IPS-18a (cell line): ENCODE results near the gene EPOP.

ENCODE experiments used
- H3K27ac ChIP-seq: one replicate; pipeline ENCODE4 v1.5.1; 2013; ENCODE audit warnings: low read length
- H3K27me3 ChIP-seq: one replicate; pipeline ENCODE4 v1.6.1; 2013; ENCODE audit warnings: mild to moderate bottlenecking, low read length; ENCODE audit not compliant: control insufficient read depth, insufficient read depth
- H3K36me3 ChIP-seq: one replicate; pipeline ENCODE4 v1.6.1; 2013; ENCODE audit warnings: low read depth, low read length; ENCODE audit not compliant: control insufficient read depth
- H3K4me1 ChIP-seq: one replicate; pipeline ENCODE4 v1.6.1; 2013; ENCODE audit warnings: low read depth, low read length; ENCODE audit not compliant: control insufficient read depth
- H3K4me3 ChIP-seq: one replicate; pipeline ENCODE4 v1.5.1; 2013; ENCODE audit warnings: low read length
- H3K9ac ChIP-seq: one replicate; pipeline ENCODE4 v1.6.1; 2013; ENCODE audit warnings: mild to moderate bottlenecking, low read length, moderate library complexity
- H3K9me3 ChIP-seq: one replicate; pipeline ENCODE4 v1.6.1; 2013; ENCODE audit warnings: low read depth, low read length; ENCODE audit not compliant: control insufficient read depth

Gene EPOP

GRCh38 chr17:38674749-38675615 is at the start of gene EPOP:
Gene EPOP, minus strand, starts transcription at chr17:38674957. Its CDS starts 462 bp downstream, at chr17:38674495.
- Histone ChIP-seq H3K27me3 (peaks cover 72% of the 10 kb centered on the region), H3K9me3 (no peaks in the 10 kb centered on the region), H3K4me1 (peaks cover 14% of the 10 kb centered on the region), H3K9ac (peak within 1 kb of the TSS; percentile 24), H3K36me3 (no peaks in the 10 kb centered on the region), H3K27ac (no peak within 1 kb of the TSS), H3K4me3 (peak within 1 kb of the TSS; percentile 53)

GRCh38 chr17:38721802-38722201 is 47.0 kb upstream of the EPOP start:
- H3K9me3 ChIP-seq: no peaks in the 10 kb centered on the region
- peaks cover 13% of the 10 kb centered on the region for H3K27me3 ChIP-seq
- no peaks in the 10 kb centered on the region for H3K36me3 ChIP-seq
- H3K27ac ChIP-seq: no peak overlapping the region
- H3K9ac ChIP-seq: no peak overlapping the region
- H3K4me3 ChIP-seq: no peak overlapping the region
- peaks cover 6% of the 10 kb centered on the region for H3K4me1 ChIP-seq

GRCh38 chr17:38720941-38721340 is 46.2 kb upstream of the EPOP start:
- H3K4me1 ChIP-seq: peaks cover 9% of the 10 kb centered on the region

GRCh38 chr17:38719943-38720641 is 45.3 kb upstream of the EPOP start:
- H3K36me3 ChIP-seq: no peaks in the 10 kb centered on the region
- no peak overlapping the region for H3K9ac ChIP-seq
- H3K4me1 ChIP-seq: peaks cover 17% of the 10 kb centered on the region
- no peaks in the 10 kb centered on the region for H3K9me3 ChIP-seq
- H3K4me3 ChIP-seq: peak overlapping the region; percentile 36
- H3K27me3 ChIP-seq: peaks cover 13% of the 10 kb centered on the region
- no peak overlapping the region for H3K27ac ChIP-seq

More at GRCh38 chr17:38720941-38721340, 46.2 kb upstream of the EPOP start:
- peaks cover 13% of the 10 kb centered on the region for H3K27me3 ChIP-seq
- no peak overlapping the region for H3K9ac ChIP-seq
- H3K4me3 ChIP-seq: no peak overlapping the region
- no peaks in the 10 kb centered on the region for H3K36me3 ChIP-seq
- no peaks in the 10 kb centered on the region for H3K9me3 ChIP-seq
- no peak overlapping the region for H3K27ac ChIP-seq

- Histone ChIP-seq H3K27ac (no peak overlapping the region), H3K4me3 (peak overlapping the region; percentile 36), H3K9ac (no peak overlapping the region)
These were observed 44.7 kb upstream of the EPOP start for GRCh38 chr17:38719289-38719942.

GRCh38 chr17:38717139-38717745 is 42.5 kb upstream of the EPOP start:
- Histone ChIP-seq H3K4me1 (peaks cover 29% of the 10 kb centered on the region), H3K9ac (no peak overlapping the region), H3K4me3 (no peak overlapping the region), H3K27ac (no peak overlapping the region), H3K9me3 (no peaks in the 10 kb centered on the region), H3K36me3 (no peaks in the 10 kb centered on the region), H3K27me3 (peaks cover 13% of the 10 kb centered on the region)

More at GRCh38 chr17:38719289-38719942, 44.7 kb upstream of the EPOP start:
- Histone ChIP-seq H3K36me3 (no peaks in the 10 kb centered on the region), H3K27me3 (peaks cover 13% of the 10 kb centered on the region), H3K4me1 (peaks cover 20% of the 10 kb centered on the region), H3K9me3 (no peaks in the 10 kb centered on the region)

- no peak overlapping the region for H3K4me3 ChIP-seq
- H3K36me3 ChIP-seq: no peaks in the 10 kb centered on the region
- H3K4me1 ChIP-seq: peaks cover 29% of the 10 kb centered on the region
- H3K27me3 ChIP-seq: peaks cover 12% of the 10 kb centered on the region
- H3K9me3 ChIP-seq: no peaks in the 10 kb centered on the region
- H3K27ac ChIP-seq: no peak overlapping the region
- no peak overlapping the region for H3K9ac ChIP-seq
These were observed 41.7 kb upstream of the EPOP start for GRCh38 chr17:38716368-38717005.

- Histone ChIP-seq H3K4me3 (peak overlapping the region; percentile 6), H3K36me3 (no peaks in the 10 kb centered on the region)
These were observed 40.6 kb upstream of the EPOP start for GRCh38 chr17:38715216-38715943.

GRCh38 chr17:38713456-38714075 is 38.8 kb upstream of the EPOP start:
- Histone ChIP-seq H3K9ac (no peak overlapping the region), H3K27ac (no peak overlapping the region), H3K27me3 (no peaks in the 10 kb centered on the region), H3K4me1 (peaks cover 23% of the 10 kb centered on the region), H3K4me3 (no peak overlapping the region), H3K36me3 (no peaks in the 10 kb centered on the region), H3K9me3 (no peaks in the 10 kb centered on the region)

More at GRCh38 chr17:38715216-38715943, 40.6 kb upstream of the EPOP start:
- no peaks in the 10 kb centered on the region for H3K9me3 ChIP-seq
- no peak overlapping the region for H3K9ac ChIP-seq
- peaks cover under 1% of the 10 kb centered on the region for H3K27me3 ChIP-seq
- H3K4me1 ChIP-seq: peaks cover 29% of the 10 kb centered on the region
- H3K27ac ChIP-seq: no peak overlapping the region

- peaks cover 7% of the 10 kb centered on the region for H3K27me3 ChIP-seq
- H3K4me3 ChIP-seq: no peak overlapping the region
- H3K36me3 ChIP-seq: no peaks in the 10 kb centered on the region
- peaks cover 23% of the 10 kb centered on the region for H3K4me1 ChIP-seq
- no peak overlapping the region for H3K9ac ChIP-seq
- H3K27ac ChIP-seq: no peak overlapping the region
- H3K9me3 ChIP-seq: no peaks in the 10 kb centered on the region
These were observed 37.8 kb upstream of the EPOP start for GRCh38 chr17:38712593-38712992.
